Loucy (cell line): ENCODE measurements around the gene AK4.

Experiments
- H2AFZ ChIP-seq: fragments of 200-600 bp; sonication (generic); 2 replicates; pipeline ENCODE4 v1.6.0; 2016; ENCODE audit warnings: antibody characterized with exemption, mild to moderate bottlenecking, low read length, moderate library complexity
- H3F3A ChIP-seq: fragments of 200-600 bp; 2 replicates; pipeline ENCODE4 v1.6.0; 2016; ENCODE audit warnings: antibody characterized with exemption, low read depth, mild to moderate bottlenecking
- H3K27me3 ChIP-seq: fragments of 200-600 bp; sonication (generic); 2 replicates; pipeline ENCODE4 v1.6.1; 2014; ENCODE audit warnings: low read length, mild to moderate bottlenecking; ENCODE audit not compliant: insufficient read depth, poor library complexity, severe bottlenecking
- H3K36me3 ChIP-seq: fragments of 200-600 bp; sonication (generic); 2 replicates; pipeline ENCODE4 v1.6.1; 2016; ENCODE audit warnings: low read length; ENCODE audit not compliant: insufficient read depth
- H3K4me1 ChIP-seq: fragments of 200-600 bp; sonication (generic); 2 replicates; pipeline ENCODE4 v1.5.1; 2014; ENCODE audit warnings: low read length, mild to moderate bottlenecking; ENCODE audit not compliant: insufficient read depth, poor library complexity, severe bottlenecking
- H3K4me2 ChIP-seq: fragments of 200-600 bp; sonication (generic); 2 replicates; pipeline ENCODE4 v1.6.0; 2014; ENCODE audit warnings: antibody characterized with exemption, low read length, low read depth, mild to moderate bottlenecking; ENCODE audit not compliant: poor library complexity, severe bottlenecking
- H3K4me3 ChIP-seq: fragments of 200-600 bp; sonication (generic); 2 replicates; pipeline ENCODE4 v1.5.1; 2014; ENCODE audit warnings: low read length, mild to moderate bottlenecking, mixed read lengths; ENCODE audit not compliant: poor library complexity, severe bottlenecking
- H3K79me2 ChIP-seq: fragments of 200-600 bp; sonication (generic); 2 replicates; pipeline ENCODE4 v1.6.1; 2014; ENCODE audit warnings: low read length; ENCODE audit not compliant: insufficient read depth
- H3K9ac ChIP-seq: fragments of 200-600 bp; sonication (generic); 2 replicates; pipeline ENCODE4 v1.6.0; 2014; ENCODE audit warnings: mild to moderate bottlenecking, low read depth, low read length, moderate library complexity; ENCODE audit not compliant: poor library complexity, severe bottlenecking
- H3K9me2 ChIP-seq: fragments of 200-600 bp; sonication (generic); replicated peaks from 2 replicates; pipeline ENCODE4 v1.6.1; 2016; ENCODE audit warnings: low read depth, low read length, mixed read lengths
- H3K9me3 ChIP-seq: fragments of 200-600 bp; sonication (generic); 2 replicates; pipeline ENCODE4 v1.6.1; 2014; ENCODE audit warnings: mild to moderate bottlenecking, antibody characterized with exemption, low read length, low read depth; ENCODE audit not compliant: insufficient read depth
- H4K20me1 ChIP-seq: fragments of 200-600 bp; sonication (generic); 2 replicates; pipeline ENCODE4 v1.6.0; 2014; ENCODE audit warnings: antibody characterized with exemption, low read length, mild to moderate bottlenecking; ENCODE audit not compliant: insufficient read depth, poor library complexity, severe bottlenecking
- CTCF ChIP-seq: fragments of 200-600 bp; sonication (generic); conservative IDR thresholded peaks from 2 replicates; pipeline ENCODE4 v1.5.1; 2014; ENCODE audit warnings: mild to moderate bottlenecking, antibody characterized with exemption, low read length
- EZH2phosphoT487 ChIP-seq: fragments of 200-600 bp; IDR thresholded peaks from 2 replicates; pipeline ENCODE4 v1.6.1; 2018; ENCODE audit warnings: antibody characterized with exemption, mild to moderate bottlenecking, moderate library complexity, borderline replicate concordance

The AK4 gene

GRCh38 chr1:65151641-65152040 is 3.6 kb downstream of the AK4 start:
- peak overlapping the region; percentile 85 for H3K4me3 ChIP-seq
- TF ChIP-seq EZH2phosphoT487 (no peak), CTCF (no peak)
- peaks cover 48% of the 10 kb centered on the region for H4K20me1 ChIP-seq
- H3K27me3 ChIP-seq: no peaks in the 10 kb centered on the region
- peak overlapping the region; percentile 83 for H3K4me2 ChIP-seq
- no peaks in the 10 kb centered on the region for H3K36me3 ChIP-seq
- H3K79me2 ChIP-seq: peaks cover 86% of the 10 kb centered on the region
- H3K9me2 ChIP-seq: no peaks in the 10 kb centered on the region
- H3F3A ChIP-seq: no peaks in the 10 kb centered on the region
- peaks cover 58% of the 10 kb centered on the region for H3K4me1 ChIP-seq
- no peak overlapping the region for H2AFZ ChIP-seq
- H3K9me3 ChIP-seq: no peaks in the 10 kb centered on the region
- H3K9ac ChIP-seq: no peak overlapping the region

GRCh38 chr1:65153635-65154034 is 5.6 kb downstream of the AK4 start:
- no peaks in the 10 kb centered on the region; the same call in 1 of the 2 replicates for H3K36me3 ChIP-seq

DNA sequence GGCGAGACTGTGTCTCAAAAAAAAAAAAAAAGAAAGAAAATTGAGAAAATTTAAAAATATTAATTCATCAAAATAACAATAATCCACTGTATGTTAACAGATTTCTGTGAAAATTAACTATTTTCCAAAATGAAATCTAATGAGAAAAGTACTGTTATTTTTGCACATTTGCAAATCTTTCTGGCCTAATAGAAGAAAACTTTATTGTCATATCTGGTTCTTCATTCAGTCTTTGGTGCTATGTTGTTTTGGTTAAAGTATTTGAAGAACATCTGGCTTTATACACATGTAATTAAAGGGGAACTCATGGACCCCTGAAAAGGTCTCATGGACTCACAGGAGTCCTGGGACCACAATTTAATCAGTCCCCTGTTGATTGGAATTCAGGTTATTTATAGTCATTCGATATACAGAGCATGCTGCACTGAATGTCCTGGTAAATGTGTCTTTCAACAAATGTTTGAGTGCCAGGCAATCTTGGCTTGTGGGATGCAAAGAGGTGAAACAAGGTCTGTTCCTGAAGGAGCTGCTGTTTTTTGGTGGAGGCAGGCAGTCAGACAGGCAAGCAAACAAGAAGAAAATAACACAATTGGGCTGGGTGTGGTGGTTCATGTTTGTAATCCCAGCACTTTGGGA is 9.0 kb downstream of the AK4 start:
- Histone ChIP-seq H3K4me2 (peak overlapping the region; percentile 24), H4K20me1 (peaks cover 68% of the 10 kb centered on the region), H3K9me3 (no peaks in the 10 kb centered on the region), H3K27me3 (no peaks in the 10 kb centered on the region), H3K9ac (no peak overlapping the region), H2AFZ (no peak overlapping the region), H3K36me3 (peaks cover 6% of the 10 kb centered on the region; the same call in 1 of the 2 replicates), H3K4me1 (peaks cover 48% of the 10 kb centered on the region), H3K4me3 (no peak overlapping the region), H3K79me2 (peaks cover 97% of the 10 kb centered on the region), H3K9me2 (no peaks in the 10 kb centered on the region), H3F3A (no peaks in the 10 kb centered on the region)
- TF ChIP-seq CTCF: no peak
- no peak for TF ChIP-seq EZH2phosphoT487

More at GRCh38 chr1:65153635-65154034, 5.6 kb downstream of the AK4 start:
- Histone ChIP-seq H3K9ac (no peak overlapping the region), H4K20me1 (peaks cover 64% of the 10 kb centered on the region), H3K79me2 (peaks cover 97% of the 10 kb centered on the region), H3K9me2 (no peaks in the 10 kb centered on the region), H2AFZ (no peak overlapping the region), H3K4me1 (peaks cover 56% of the 10 kb centered on the region), H3K4me3 (peak overlapping the region; percentile 56), H3K9me3 (no peaks in the 10 kb centered on the region), H3F3A (no peaks in the 10 kb centered on the region), H3K27me3 (no peaks in the 10 kb centered on the region), H3K4me2 (peak overlapping the region; percentile 65)
- TF ChIP-seq CTCF (no peak), EZH2phosphoT487 (no peak)
